Measurements from ENCODE around the gene SLC26A2. TPM values are rescaled to one million over a fixed set of nuclear protein-coding genes. Genes with fewer than 3 reads are reported as not detected.
A peak's percentile ranks its signal among the peaks of the same experiment; 100 is the strongest.
"Not testable (repeated sequence)": the region's sequence is repeated elsewhere in the genome, so short reads cannot be mapped to it uniquely, and the experiment has no call there.

The SLC26A2 gene
- total RNA-seq, 2 experiments from 2014 or later, result 8.8 to 9.3 TPM

- ChIA-PET POLR2A (interaction anchor here (0.7 kb wide), 1 partner anchor 28 kb away, joined by 3 read pairs; no protein-coding TSS in a partner anchor), CTCF (interaction anchor here (0.6 to 2.1 kb wide), 10 partner anchors 8 to 212 kb away, joined by 3 to 9 read pairs (median 3); no protein-coding TSS in a partner anchor)
- Mint-ChIP-seq H3K4me1 (peaks cover 22% of the 10 kb centered on the region), H3K27ac (no peak overlapping the region), H3K9me3 (no peaks in the 10 kb centered on the region), H3K36me3 (ENCODE audit: low read depth) (peaks cover 68% of the 10 kb centered on the region), H3K27me3 (no peaks in the 10 kb centered on the region), H3K4me3 (no peak overlapping the region)
- no peak for DNase-seq
Observed at GRCh38 chr5:150022158-150022531, 61.6 kb downstream of the SLC26A2 start.

GRCh38 chr5:150022681-150023080 is 62.1 kb downstream of the SLC26A2 start:
- Mint-ChIP-seq H3K36me3 (ENCODE audit: low read depth) (peaks cover 64% of the 10 kb centered on the region), H3K4me3 (no peak overlapping the region), H3K4me1 (peaks cover 22% of the 10 kb centered on the region), H3K27me3 (no peaks in the 10 kb centered on the region), H3K9me3 (no peaks in the 10 kb centered on the region), H3K27ac (no peak overlapping the region)
- CTCF ChIA-PET, result interaction anchor here (0.5 to 2.1 kb wide), 11 partner anchors 11 to 212 kb away, joined by 3 to 9 read pairs (median 3); no protein-coding TSS in a partner anchor
- no peak for DNase-seq
- POLR2A ChIA-PET, result interaction anchor here (0.7 kb wide), 1 partner anchor 29 kb away, joined by 3 read pairs; no protein-coding TSS in a partner anchor

GRCh38 chr5:150023136-150023535 is 62.6 kb downstream of the SLC26A2 start:
- Mint-ChIP-seq H3K4me1 (peaks cover 22% of the 10 kb centered on the region), H3K36me3 (ENCODE audit: low read depth) (peaks cover 67% of the 10 kb centered on the region), H3K27ac (no peak overlapping the region), H3K4me3 (no peak overlapping the region), H3K9me3 (no peaks in the 10 kb centered on the region), H3K27me3 (no peaks in the 10 kb centered on the region)
- no peak for DNase-seq
- ChIA-PET CTCF (interaction anchor here (0.5 to 1.4 kb wide), 4 partner anchors 12 to 38 kb away, joined by 3 to 5 read pairs (median 3); no protein-coding TSS in a partner anchor), POLR2A (no interaction called here)

- Mint-ChIP-seq H3K27me3 (no peaks in the 10 kb centered on the region), H3K4me1 (peaks cover 18% of the 10 kb centered on the region), H3K27ac (no peak overlapping the region), H3K36me3 (ENCODE audit: low read depth) (peaks cover 58% of the 10 kb centered on the region), H3K4me3 (no peak overlapping the region), H3K9me3 (no peaks in the 10 kb centered on the region)
- no peak for DNase-seq
- POLR2A ChIA-PET, result no interaction called here
- CTCF ChIA-PET, result interaction anchor here (0.7 to 1.1 kb wide), 3 partner anchors 17 to 25 kb away, joined by 3 to 4 read pairs (median 3); no protein-coding TSS in a partner anchor
Observed at GRCh38 chr5:150024346-150024984, 63.9 kb downstream of the SLC26A2 start.

GRCh38 chr5:150026682-150027172 is 66.2 kb downstream of the SLC26A2 start:
- no peak for DNase-seq
- Mint-ChIP-seq H3K36me3 (ENCODE audit: low read depth) (peaks cover 53% of the 10 kb centered on the region), H3K27me3 (no peaks in the 10 kb centered on the region), H3K9me3 (no peaks in the 10 kb centered on the region), H3K4me1 (peaks cover 7% of the 10 kb centered on the region), H3K4me3 (no peak overlapping the region), H3K27ac (no peak overlapping the region)
- POLR2A ChIA-PET, result no interaction called here
- CTCF ChIA-PET, result interaction anchor here (1.5 kb wide), 1 partner anchor 18 kb away, joined by 3 read pairs; no protein-coding TSS in a partner anchor

- peaks cover 52% of the 10 kb centered on the region for H3K36me3 Mint-ChIP-seq (ENCODE audit: low read depth)
- POLR2A ChIA-PET, result not testable (repeated sequence)
Observed at GRCh38 chr5:150028047-150028446, 67.5 kb downstream of the SLC26A2 start.

GRCh38 chr5:150033334-150033733 is 72.8 kb downstream of the SLC26A2 start:
- H3K9me3 Mint-ChIP-seq, result no peaks in the 10 kb centered on the region
- no peaks in the 10 kb centered on the region for H3K27me3 Mint-ChIP-seq
- no peaks in the 10 kb centered on the region for H3K4me1 Mint-ChIP-seq
- H3K36me3 Mint-ChIP-seq (ENCODE audit: low read depth), result peaks cover 53% of the 10 kb centered on the region
- CTCF ChIA-PET, result interaction anchor here (1.0 to 2.4 kb wide), 4 partner anchors 12 to 19 kb away, joined by 3 to 7 read pairs (median 4); no protein-coding TSS in a partner anchor
- no peak overlapping the region for H3K4me3 Mint-ChIP-seq
- H3K27ac Mint-ChIP-seq, result no peak overlapping the region
- DNase-seq, result no peak
- POLR2A ChIA-PET, result no interaction called here

More at GRCh38 chr5:150028047-150028446, 67.5 kb downstream of the SLC26A2 start:
- H3K4me3 Mint-ChIP-seq, H3K9me3 Mint-ChIP-seq, DNase-seq, H3K27ac Mint-ChIP-seq, H3K4me1 Mint-ChIP-seq, H3K27me3 Mint-ChIP-seq: not testable (repeated sequence)
- CTCF ChIA-PET, result interaction anchor here (1.0 to 3.3 kb wide), 3 partner anchors 9 to 22 kb away, joined by 3 to 14 read pairs (median 3); no protein-coding TSS in a partner anchor

- DNase-seq, result no peak
- Mint-ChIP-seq H3K4me3 (no peak overlapping the region), H3K36me3 (ENCODE audit: low read depth) (peaks cover 56% of the 10 kb centered on the region), H3K27ac (no peak overlapping the region), H3K4me1 (no peaks in the 10 kb centered on the region), H3K9me3 (no peaks in the 10 kb centered on the region), H3K27me3 (no peaks in the 10 kb centered on the region)
- POLR2A ChIA-PET, result no interaction called here
- CTCF ChIA-PET, result interaction anchor here (1.2 to 2.4 kb wide), 3 partner anchors 13 to 24 kb away, joined by 3 to 7 read pairs (median 6); no protein-coding TSS in a partner anchor
Observed at GRCh38 chr5:150034662-150035061, 74.1 kb downstream of the SLC26A2 start.

GRCh38 chr5:150035139-150035895 is 74.8 kb downstream of the SLC26A2 start:
- H3K4me1 Mint-ChIP-seq, result no peaks in the 10 kb centered on the region
- H3K27me3 Mint-ChIP-seq, result no peaks in the 10 kb centered on the region
- no peak overlapping the region for H3K4me3 Mint-ChIP-seq
- peak overlapping the region; percentile 41 for H3K27ac Mint-ChIP-seq
- DNase-seq, result no peak
- CTCF ChIA-PET, result interaction anchor here (1.2 to 2.4 kb wide), 3 partner anchors 14 to 23 kb away, joined by 3 to 7 read pairs (median 6); no protein-coding TSS in a partner anchor
- no peaks in the 10 kb centered on the region for H3K9me3 Mint-ChIP-seq
- H3K36me3 Mint-ChIP-seq (ENCODE audit: low read depth), result peaks cover 59% of the 10 kb centered on the region
- POLR2A ChIA-PET, result no interaction called here

- no peak for DNase-seq
- Mint-ChIP-seq H3K27me3 (no peaks in the 10 kb centered on the region), H3K9me3 (no peaks in the 10 kb centered on the region), H3K27ac (no peak overlapping the region), H3K4me1 (no peaks in the 10 kb centered on the region), H3K4me3 (no peak overlapping the region), H3K36me3 (ENCODE audit: low read depth) (peaks cover 65% of the 10 kb centered on the region)
- ChIA-PET CTCF (interaction anchor here (0.6 to 1.1 kb wide), 4 partner anchors 8 to 717 kb away, joined by 3 to 4 read pairs (median 3); no protein-coding TSS in a partner anchor), POLR2A (no interaction called here)
Observed at GRCh38 chr5:150036513-150036912, 76.0 kb downstream of the SLC26A2 start.

Measured in activated CD4-positive, alpha-beta T cell treated with anti-CD3 and anti-CD28 coated beads, Interleukin-2, amount 10 ng/mL, durations not matched to agents 7 days and 5 days (primary cell).